DOHH2 (cell line): ENCODE measurements around the gene C12orf76.
"Not testable (repeated sequence)": the region's sequence is repeated elsewhere in the genome, so short reads cannot be mapped to it uniquely, and the experiment has no call there.

Source experiments
- H3F3A ChIP-seq: fragments of 200-600 bp; sonication (generic), shearing (Covaris generic); 2 replicates; pipeline ENCODE4 v1.6.0; 2016; ENCODE audit warnings: antibody characterized with exemption, mild to moderate bottlenecking; ENCODE audit not compliant: control insufficient read depth, insufficient read depth
- H3K27ac ChIP-seq: fragments of 200-600 bp; sonication (generic); 2 replicates; pipeline ENCODE4 v1.5.1; 2014; ENCODE audit warnings: low read depth, mild to moderate bottlenecking, low read length, moderate library complexity
- H3K27me3 ChIP-seq: fragments of 200-600 bp; sonication (generic); 2 replicates; pipeline ENCODE4 v1.6.1; 2014; ENCODE audit warnings: mild to moderate bottlenecking, low read length, mixed read lengths; ENCODE audit not compliant: control insufficient read depth
- H3K36me3 ChIP-seq: fragments of 200-600 bp; sonication (generic); 2 replicates; pipeline ENCODE4 v1.6.1; 2014; ENCODE audit warnings: mild to moderate bottlenecking, low read length, moderate library complexity, mixed read lengths; ENCODE audit not compliant: control insufficient read depth
- H3K4me1 ChIP-seq: fragments of 200-600 bp; sonication (generic); 2 replicates; pipeline ENCODE4 v1.6.1; 2014; ENCODE audit warnings: mild to moderate bottlenecking, low read length, mixed read lengths; ENCODE audit not compliant: control insufficient read depth
- H3K4me2 ChIP-seq: fragments of 200-600 bp; sonication (generic); 2 replicates; pipeline ENCODE4 v1.6.0; 2014; ENCODE audit warnings: mild to moderate bottlenecking, low read length, moderate library complexity
- H3K4me3 ChIP-seq: fragments of 200-600 bp; sonication (generic); 2 replicates; pipeline ENCODE4 v1.5.1; 2014; ENCODE audit warnings: mild to moderate bottlenecking, low read length, mixed read lengths
- H3K79me2 ChIP-seq: fragments of 200-600 bp; sonication (generic); 2 replicates; pipeline ENCODE4 v1.6.1; 2014; ENCODE audit warnings: mild to moderate bottlenecking, low read length, mixed read lengths; ENCODE audit not compliant: control insufficient read depth
- H3K9me2 ChIP-seq: fragments of 200-600 bp; sonication (generic); replicated peaks from 2 replicates; pipeline ENCODE4 v1.6.1; 2014; ENCODE audit warnings: mild to moderate bottlenecking, low read length, mixed read lengths; ENCODE audit not compliant: control insufficient read depth
- H3K9me3 ChIP-seq: fragments of 200-600 bp; sonication (generic); 2 replicates; pipeline ENCODE4 v1.6.1; 2014; ENCODE audit warnings: antibody characterized with exemption, low read length, mixed read lengths; ENCODE audit not compliant: control insufficient read depth, insufficient read depth
- H4K20me1 ChIP-seq: fragments of 200-600 bp; sonication (generic); 2 replicates; pipeline ENCODE4 v1.6.0; 2014; ENCODE audit warnings: low read depth, mild to moderate bottlenecking, antibody characterized with exemption, low read length, moderate library complexity; ENCODE audit not compliant: control insufficient read depth, insufficient read depth
- CTCF ChIP-seq: fragments of 200-600 bp; sonication (generic); IDR thresholded peaks from one replicate; pipeline ENCODE4 v1.5.1; 2014; ENCODE audit warnings: antibody characterized with exemption, mild to moderate bottlenecking, low read depth, low read length; ENCODE audit not compliant: poor library complexity, severe bottlenecking
- EZH2phosphoT487 ChIP-seq: fragments of 200-600 bp; sonication (generic); IDR thresholded peaks from 2 replicates; pipeline ENCODE4 v1.6.1; 2017; ENCODE audit warnings: borderline replicate concordance, mild to moderate bottlenecking, antibody characterized with exemption, low read length, moderate library complexity, mixed read lengths

C12orf76 gene

DNA sequence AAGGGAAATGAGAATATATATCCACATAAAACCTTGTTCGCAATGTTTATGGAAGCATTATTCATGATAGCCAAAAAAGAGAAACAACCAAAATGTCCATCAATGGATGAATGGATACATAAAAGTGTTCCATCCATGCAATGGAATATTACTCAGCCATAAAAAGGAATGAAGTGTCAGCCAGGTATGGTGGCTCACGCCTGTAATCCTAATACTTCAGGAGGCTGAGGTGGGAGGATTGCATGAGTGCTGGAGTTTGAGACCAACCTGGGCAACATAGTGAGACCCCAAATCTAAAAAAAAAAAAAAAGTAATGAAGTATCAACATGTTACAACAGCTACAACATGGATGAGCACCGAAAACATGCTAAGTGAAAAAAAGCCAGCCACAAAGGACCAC, 23.6 kb upstream of the C12orf76 start:
- Histone ChIP-seq H4K20me1 (no peaks in the 10 kb centered on the region), H3K4me3 (no peak overlapping the region), H3K4me2 (no peak overlapping the region), H3K36me3 (no peaks in the 10 kb centered on the region), H3K27ac (no peak overlapping the region), H3K79me2 (no peaks in the 10 kb centered on the region), H3K4me1 (peaks cover 6% of the 10 kb centered on the region), H3K9me3 (no peaks in the 10 kb centered on the region), H3F3A (no peaks in the 10 kb centered on the region), H3K9me2 (no peaks in the 10 kb centered on the region), H3K27me3 (peaks cover 24% of the 10 kb centered on the region)
- TF ChIP-seq CTCF (no peak), EZH2phosphoT487 (no peak)

- no peak overlapping the region for H3K4me2 ChIP-seq
- no peak overlapping the region for H3K4me3 ChIP-seq
- no peaks in the 10 kb centered on the region for H3K36me3 ChIP-seq
- peaks cover 24% of the 10 kb centered on the region for H3K27me3 ChIP-seq
- no peaks in the 10 kb centered on the region for H3K9me3 ChIP-seq
- H3K4me1 ChIP-seq = peaks cover 6% of the 10 kb centered on the region
- H3K79me2 ChIP-seq = no peaks in the 10 kb centered on the region
- H3K27ac ChIP-seq = no peak overlapping the region
- no peaks in the 10 kb centered on the region for H3K9me2 ChIP-seq
- H3F3A ChIP-seq = no peaks in the 10 kb centered on the region
- TF ChIP-seq EZH2phosphoT487 = no peak
- TF ChIP-seq CTCF = no peak
- no peaks in the 10 kb centered on the region for H4K20me1 ChIP-seq
Observed at GRCh38 chr12:110071504-110071903, 23.2 kb upstream of the C12orf76 start.

DNA sequence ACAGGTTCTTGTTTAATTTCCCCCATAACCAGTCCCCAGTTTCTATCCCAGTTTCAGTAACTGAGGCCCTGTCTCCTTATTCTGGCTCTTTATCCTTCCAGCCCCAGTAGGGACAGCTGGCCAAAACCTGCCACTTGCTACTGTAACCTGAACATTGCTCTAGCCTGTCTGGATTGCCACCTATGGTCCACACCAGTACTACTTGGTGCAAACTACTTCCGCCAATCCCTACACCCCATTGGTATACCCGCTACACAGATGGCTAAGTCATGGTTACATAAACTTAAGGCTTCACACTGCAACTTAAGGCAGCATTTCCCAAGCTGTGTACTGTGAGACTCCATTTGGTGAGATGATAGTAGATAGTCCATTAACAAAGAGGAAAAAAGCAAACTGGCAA, 20.3 kb upstream of the C12orf76 start:
- H3K4me2 ChIP-seq = no peak overlapping the region
- no peaks in the 10 kb centered on the region for H3K9me2 ChIP-seq

DNA sequence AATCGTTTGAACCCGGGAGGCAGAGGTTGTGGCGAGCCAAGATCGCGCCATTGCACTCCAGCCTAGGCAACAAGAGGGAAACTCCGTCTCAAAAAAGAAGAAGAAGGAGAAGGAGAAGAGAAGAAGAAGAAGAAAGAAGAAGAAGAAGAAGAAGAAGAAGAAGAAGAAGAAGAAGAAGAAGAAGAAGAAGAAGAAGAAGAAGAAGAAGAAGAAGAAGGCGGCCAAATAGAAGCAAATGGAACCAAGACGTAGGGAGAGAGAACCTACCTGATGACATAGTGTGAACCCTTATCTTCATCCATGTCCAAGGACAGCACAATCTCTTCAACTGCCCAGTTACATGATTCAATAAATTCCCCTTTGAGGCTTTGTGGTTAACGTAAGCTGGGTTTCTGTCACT, 19.8 kb upstream of the C12orf76 start:
- not testable (repeated sequence) for H3K27ac ChIP-seq, H3K9me3 ChIP-seq, H3K4me3 ChIP-seq, H3K4me2 ChIP-seq, H3F3A ChIP-seq, H3K4me1 ChIP-seq, H3K36me3 ChIP-seq, H3K9me2 ChIP-seq, H4K20me1 ChIP-seq, H3K79me2 ChIP-seq
- H3K27me3 ChIP-seq = peaks cover 14% of the 10 kb centered on the region

More for the DNA sequence above, 20.3 kb upstream of the C12orf76 start:
- Histone ChIP-seq H3F3A (no peaks in the 10 kb centered on the region), H3K27me3 (peaks cover 16% of the 10 kb centered on the region), H3K79me2 (no peaks in the 10 kb centered on the region), H3K36me3 (no peaks in the 10 kb centered on the region), H3K4me1 (peaks cover 6% of the 10 kb centered on the region), H3K4me3 (no peak overlapping the region), H4K20me1 (no peaks in the 10 kb centered on the region), H3K9me3 (no peaks in the 10 kb centered on the region), H3K27ac (no peak overlapping the region)
- TF ChIP-seq EZH2phosphoT487 = no peak
